ENCODE data around the gene NCOA4.
"Not testable (repeated sequence)": the region's sequence is repeated elsewhere in the genome, so short reads cannot be mapped to it uniquely, and the experiment has no call there.

Gene NCOA4

DNA sequence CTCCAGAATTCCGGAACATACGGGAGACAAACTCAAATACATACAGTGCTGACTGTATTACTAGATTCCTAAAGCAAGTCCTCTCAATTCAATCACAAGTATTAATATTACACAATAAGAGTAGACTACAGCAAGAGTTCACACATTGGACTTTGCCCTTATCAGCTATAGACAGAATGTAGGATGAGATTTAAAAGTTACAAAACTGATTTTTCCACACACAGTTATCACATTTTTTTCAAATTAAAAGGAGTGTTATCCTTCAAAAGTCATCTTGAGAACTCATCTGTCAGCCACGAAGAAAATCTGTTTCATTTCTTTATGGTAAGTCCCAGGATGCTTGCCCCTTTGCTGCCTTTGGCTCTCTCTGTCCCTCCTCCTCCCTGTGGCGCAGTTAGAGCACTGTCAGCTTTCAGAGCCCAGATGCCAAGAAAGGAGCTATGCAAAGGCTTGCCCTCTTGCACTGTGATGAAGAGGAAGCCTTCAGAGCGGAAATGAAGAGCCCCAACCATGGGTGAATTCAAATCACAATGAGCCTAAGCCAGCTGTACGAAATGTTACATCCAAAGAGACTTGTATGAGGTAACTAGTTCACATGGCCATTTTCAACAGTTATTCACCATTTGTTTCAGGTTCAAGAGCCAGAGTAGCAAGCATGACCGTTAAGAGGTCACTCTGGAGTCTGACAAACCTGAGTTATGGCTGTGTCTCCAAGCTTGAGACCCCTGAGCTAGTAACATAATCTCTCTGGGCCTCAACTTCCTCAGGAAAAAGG is 10.7 kb downstream of the NCOA4 start:
- DNase-seq (ENCODE audit: low spot score), result peak; percentile 72

GRCh38 chr10:46019177-46019528 is 11.3 kb downstream of the NCOA4 start:
- DNase-seq (ENCODE audit: low spot score), result peak; percentile 30

DNA sequence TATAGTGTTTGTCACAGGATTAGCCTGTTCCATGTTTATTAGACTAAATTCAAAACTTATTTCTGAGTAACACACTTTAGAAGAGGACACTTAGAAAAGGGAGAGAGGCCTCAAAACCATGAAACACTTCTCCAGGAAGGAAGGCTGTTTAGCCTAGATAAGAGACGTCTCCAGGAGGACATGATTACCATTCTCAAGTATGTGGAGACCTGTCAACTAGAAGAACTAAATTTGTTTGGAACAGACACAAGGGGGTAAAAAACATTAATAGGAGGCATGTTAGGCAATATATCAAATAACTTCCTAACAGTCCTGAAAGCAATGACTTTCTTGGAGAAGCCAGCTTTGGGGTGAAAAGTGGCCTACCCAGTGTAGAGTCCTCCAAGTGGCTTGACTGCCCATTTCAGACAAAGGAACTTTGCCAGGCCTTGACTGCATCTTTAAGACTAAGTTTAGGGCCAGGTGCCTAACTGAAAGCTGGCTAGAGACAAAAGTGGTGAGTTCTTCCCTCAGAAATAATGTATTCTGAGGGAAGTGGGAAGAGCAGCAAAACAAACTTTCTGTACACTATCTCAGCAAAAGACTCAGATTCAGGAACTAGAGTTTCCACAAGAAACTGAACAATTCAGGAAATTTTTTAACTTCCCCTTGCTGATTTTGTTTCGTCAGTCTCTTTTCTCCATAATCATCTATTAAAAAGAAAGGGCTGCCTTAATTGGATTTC is 11.8 kb downstream of the NCOA4 start:
- peak; percentile 88 for DNase-seq (ENCODE audit: low spot score)

DNA sequence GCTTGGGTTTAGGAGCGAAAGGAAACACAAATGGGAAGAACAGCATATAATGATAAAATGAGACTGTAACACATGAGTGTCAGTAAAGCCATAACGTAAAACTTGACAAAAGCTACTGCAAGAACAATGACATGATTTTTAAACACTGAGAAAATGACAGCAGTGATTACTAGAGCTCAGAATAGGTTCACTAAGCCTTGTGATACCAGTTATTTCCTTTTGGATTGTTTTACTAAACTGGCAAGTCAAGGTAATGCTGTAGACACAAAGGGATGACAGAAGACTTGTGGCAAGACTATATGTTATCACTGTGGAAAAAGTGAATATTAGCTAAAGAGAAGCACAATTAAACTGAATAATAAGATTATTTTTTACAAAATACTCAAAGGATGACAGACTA is 12.7 kb downstream of the NCOA4 start:
- peak; percentile 38 for DNase-seq (ENCODE audit: low spot score)

DNA sequence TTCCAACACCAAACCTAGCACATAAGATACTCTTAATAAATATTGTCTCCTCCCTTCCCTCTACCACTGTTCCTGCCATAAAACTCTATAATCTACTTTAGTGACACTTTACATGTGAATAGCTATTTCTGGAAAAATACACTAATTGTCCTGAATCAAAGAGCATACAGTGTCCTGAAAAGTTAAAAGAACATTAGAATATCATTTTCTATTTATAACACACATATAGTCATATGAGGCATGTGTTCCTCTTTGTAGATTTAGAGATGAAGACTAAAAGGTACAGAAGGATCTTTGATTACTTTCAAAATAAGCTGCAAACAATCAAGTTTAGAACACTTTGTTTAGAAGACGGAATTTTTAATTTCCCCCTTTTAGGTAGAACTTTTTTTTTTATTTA is 13.6 kb downstream of the NCOA4 start:
- peak; percentile 18 for DNase-seq (ENCODE audit: low spot score)

DNA sequence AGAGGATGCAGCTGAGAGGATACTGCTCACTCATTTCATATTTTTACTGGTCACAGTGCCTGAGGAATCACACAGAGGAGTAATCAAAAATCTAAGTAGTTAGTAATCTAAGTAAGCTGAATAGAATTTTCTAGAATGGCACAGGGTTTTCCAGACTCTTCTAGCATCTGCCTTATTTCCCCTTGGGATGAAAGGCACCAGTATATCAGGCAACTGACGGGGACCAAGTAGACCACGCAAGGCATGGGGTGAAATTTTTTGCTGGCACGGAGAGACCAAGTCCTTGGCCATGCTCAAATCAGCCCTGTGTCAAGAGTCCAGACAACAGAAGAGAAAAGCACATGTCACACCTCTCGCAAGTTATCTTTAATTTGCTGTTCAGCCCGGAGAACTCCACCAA is 14.2 kb downstream of the NCOA4 start:
- DNase-seq (ENCODE audit: low spot score), result peak; percentile 12

DNA sequence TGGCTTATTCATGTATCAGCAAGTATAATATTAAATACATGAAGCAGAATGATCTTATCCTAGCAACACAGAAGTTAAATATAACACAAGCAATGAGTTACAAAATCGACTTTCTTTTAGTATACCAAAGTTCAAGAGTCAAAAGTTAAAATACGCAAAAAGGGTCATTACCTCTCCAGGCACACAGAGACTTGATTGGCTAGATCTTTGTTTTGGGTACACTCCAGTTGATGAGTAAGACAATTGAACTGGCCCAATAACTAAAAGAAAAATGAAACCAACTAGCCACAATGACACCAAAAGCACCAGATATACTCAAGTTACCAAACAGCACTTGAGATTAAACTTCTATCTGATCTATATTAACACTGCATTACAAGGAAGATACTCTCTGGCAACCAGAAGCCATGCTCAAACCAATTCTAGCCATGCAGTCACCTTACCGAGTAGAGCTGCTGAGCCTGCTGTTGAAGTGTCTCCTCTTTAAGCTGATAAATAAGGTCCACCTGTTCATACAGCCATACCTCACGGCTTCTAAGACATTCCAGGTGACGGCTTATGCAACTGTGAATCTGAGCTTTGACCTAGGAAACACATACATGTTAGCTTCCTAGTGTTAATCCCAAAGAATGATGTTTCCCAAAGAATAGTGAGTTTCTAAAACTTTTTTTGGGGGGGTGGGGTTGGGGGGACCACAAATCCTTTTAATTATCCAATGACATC is 15.6 kb downstream of the NCOA4 start:
- peak; percentile 38 for DNase-seq (ENCODE audit: low spot score)

DNA sequence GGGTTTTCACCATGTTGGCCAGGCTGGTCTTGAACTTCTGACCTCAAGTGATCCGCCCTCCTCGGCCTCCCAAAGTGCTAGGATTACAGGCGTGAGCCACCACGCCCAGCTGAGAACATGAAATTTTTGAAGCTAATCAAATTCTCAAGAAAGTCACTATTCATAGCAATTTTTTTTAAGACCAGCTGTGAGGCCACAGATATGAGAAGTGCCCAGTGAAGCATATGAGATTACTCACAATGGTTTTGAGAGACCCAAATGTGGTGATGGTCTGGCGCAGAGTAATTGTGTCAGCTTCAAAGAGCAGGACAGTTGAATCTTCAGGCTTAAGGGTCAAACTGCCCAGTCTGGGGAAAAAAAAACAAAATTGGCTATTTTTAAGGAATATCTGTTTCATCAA is 16.2 kb downstream of the NCOA4 start:
- peak; percentile 65 for DNase-seq (ENCODE audit: low spot score)

- DNase-seq (ENCODE audit: low spot score), result no peak
These were observed 17.7 kb downstream of the NCOA4 start for GRCh38 chr10:46012746-46013145.

DNA sequence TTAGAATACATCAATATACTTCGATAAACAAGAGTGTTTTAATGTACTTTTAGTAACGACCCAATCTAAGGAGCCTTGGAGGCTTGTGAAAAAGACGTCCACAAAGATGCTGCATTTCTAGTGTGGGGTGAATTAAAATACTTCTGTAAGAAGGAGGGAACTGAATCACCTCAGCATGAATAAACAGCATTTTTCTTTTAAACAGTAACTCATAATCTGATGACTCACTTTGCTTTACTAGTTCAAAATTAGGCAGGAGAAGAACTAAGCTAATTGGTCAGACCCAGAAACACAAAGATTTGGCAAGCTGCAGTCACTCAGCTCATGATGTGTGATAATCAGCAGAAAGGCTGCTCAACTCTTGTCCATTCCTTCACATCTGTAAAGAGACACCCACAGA is 24.2 kb downstream of the NCOA4 start:
- DNase-seq (ENCODE audit: low spot score), result peak; percentile 69

DNA sequence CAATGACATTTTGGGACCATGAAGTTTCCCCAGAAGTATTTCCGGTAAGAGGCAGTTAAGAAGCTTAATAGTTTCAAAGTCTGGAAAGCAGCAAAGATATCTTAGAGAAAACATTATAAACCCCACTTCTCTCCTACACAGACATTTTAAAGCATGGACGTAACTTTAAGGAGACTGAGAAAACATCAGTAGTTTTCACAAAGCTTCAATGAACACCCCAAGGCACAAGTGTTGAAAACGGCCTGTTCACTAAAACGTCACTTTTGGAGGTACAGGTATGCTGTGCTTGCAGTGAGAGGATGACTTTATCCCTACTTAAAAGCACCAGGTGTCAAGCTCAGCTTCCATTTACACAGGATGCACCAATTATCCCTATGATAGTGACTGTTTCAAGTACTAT is 25.0 kb downstream of the NCOA4 start:
- DNase-seq (ENCODE audit: low spot score), result no peak

- DNase-seq (ENCODE audit: low spot score), result no peak
These were observed 25.5 kb downstream of the NCOA4 start for GRCh38 chr10:46004963-46005362.

DNA sequence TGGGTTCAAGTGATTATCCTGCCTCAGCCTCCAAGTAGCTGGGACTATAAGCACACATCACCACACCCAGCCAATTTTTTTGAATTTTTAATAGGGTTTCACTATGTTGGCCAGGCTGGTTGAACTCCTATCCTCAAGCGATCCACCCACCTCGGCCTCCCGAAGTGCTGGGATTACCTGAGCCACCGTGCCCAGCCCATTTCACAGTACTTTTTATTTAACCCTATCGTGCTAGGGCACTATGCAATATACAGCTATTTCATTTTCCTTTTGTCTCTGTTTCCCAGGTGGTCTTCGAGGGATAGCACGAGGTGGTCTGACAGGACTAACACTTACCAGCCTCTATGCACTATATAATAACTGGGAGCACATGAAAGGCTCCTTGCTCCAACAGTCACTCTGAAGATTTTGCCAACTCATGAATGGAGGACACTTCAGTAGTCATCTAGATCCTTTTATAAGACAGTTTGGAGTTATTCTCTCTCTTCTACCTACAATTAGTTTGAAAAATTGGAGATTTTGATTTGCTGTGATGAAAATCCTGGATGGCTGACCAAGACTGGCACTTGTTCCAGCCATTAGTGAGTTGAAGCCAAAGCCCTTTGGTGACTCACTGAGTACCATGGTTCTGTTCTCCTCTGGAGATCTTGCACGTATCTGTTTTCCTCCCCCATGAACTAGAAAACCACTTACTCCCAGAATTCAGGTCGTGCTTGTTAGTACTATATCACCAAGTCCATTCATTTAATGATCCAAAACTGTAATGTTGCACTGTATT is 27.3 kb downstream of the NCOA4 start:
- DNase-seq (ENCODE audit: low spot score), result peak; percentile 56

GRCh38 chr10:46002189-46002687 is 28.2 kb downstream of the NCOA4 start:
- peak; percentile 41 for DNase-seq (ENCODE audit: low spot score)

DNA sequence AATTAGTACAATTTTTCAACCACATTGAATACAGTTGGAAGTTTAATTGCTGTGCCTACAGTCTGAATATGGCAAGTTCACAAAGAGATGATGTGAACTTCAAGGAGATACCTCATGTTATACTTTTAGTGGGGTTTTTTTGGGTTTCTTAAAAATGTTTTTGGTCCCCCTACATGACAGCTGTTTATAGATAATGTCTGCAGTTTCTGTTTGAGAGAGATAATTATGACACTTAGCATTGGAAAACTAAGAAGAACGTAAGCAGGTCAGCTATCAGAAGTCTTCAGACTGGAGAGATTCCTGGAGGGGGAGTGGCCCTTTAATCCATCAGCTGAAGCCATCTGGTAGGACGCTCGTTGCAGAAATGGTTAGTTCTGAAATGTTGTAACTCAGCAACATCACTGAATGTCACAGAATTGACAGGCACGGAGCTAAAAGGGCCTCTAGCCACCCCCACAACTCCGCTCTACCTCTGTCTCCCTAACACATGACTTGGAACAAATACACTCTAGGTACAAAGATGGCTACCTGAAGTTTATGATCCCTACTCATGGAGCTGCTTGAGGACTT is 29.2 kb downstream of the NCOA4 start:
- DNase-seq (ENCODE audit: low spot score), result peak; percentile 98

- peak; percentile 61 for DNase-seq (ENCODE audit: low spot score)
These were observed 29.9 kb downstream of the NCOA4 start for GRCh38 chr10:46000538-46000937.

- not testable (repeated sequence) for DNase-seq (ENCODE audit: low spot score)
These were observed 30.5 kb downstream of the NCOA4 start for GRCh38 chr10:45999955-46000354.

- no peak for DNase-seq (ENCODE audit: low spot score)
These were observed 32.2 kb downstream of the NCOA4 start for GRCh38 chr10:45997994-45998763.

DNA sequence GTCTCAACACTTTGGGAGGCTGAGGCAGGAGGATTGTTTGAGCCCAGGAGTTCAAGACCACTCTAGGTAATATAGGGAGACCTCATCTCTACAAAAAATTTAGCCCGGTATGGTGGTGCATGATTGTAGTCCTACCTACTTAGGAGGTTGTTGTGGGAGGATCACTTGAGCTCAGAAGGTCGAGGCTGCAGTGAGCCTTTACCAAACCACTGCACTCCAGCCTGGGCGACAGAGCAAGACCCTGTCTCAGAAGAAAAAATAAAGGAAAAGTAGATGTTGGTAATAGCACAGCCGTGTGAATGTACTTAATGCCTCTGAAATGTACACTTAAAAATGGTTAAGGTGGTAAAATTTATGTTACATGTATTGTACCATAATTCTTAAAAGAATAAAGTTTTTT is 32.9 kb downstream of the NCOA4 start:
- DNase-seq (ENCODE audit: low spot score), result no peak

- not testable (repeated sequence) for DNase-seq (ENCODE audit: low spot score)
These were observed 44.8 kb downstream of the NCOA4 start for GRCh38 chr10:45985590-45985989.

DNA sequence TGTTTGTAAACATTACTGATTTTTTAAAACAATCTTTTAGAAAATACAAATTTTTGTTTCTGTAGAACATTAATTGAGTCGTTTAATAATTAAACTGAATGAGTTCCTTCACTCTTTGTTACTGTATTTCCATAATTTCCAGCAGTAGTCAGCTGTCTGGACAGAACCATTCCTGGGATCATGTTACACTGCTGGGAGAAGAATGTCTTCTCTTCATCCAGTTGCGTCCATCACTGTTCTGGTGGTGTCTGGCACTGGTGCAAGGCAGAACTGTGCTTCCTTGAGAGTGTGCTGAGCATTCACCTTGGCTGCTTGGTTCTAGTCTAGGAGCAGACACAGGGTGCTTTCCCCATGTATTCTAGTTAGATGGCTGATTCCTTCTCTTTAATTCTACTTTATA is 46.0 kb downstream of the NCOA4 start:
- not testable (repeated sequence) for DNase-seq (ENCODE audit: low spot score)
